CD4-positive, alpha-beta T cell treated with Interleukin-4 for 4 hours (primary cell): Measurements from ENCODE around the gene HACL1.
"Not testable (repeated sequence)": the region's sequence is repeated elsewhere in the genome, so short reads cannot be mapped to it uniquely, and the experiment has no call there.

ENCODE experiments used
- DNase-seq: peaks from one replicate; pipeline ENCODE4 v3.0.0-alpha.2; 2020

Gene HACL1

GRCh38 chr3:15578289-15578867, 23.0 kb downstream of the HACL1 start:
- DNase-seq, result no peak

- DNase-seq, result no peak
These were observed 24.9 kb downstream of the HACL1 start for GRCh38 chr3:15576475-15576874.

GRCh38 chr3:15575446-15575845, 25.9 kb downstream of the HACL1 start:
- DNase-seq, result no peak

GRCh38 chr3:15572138-15572537, 29.2 kb downstream of the HACL1 start:
- no peak for DNase-seq

GRCh38 chr3:15563190-15563589, 38.2 kb downstream of the HACL1 start:
- no peak for DNase-seq

- no peak for DNase-seq
These were observed 38.8 kb downstream of the HACL1 start for GRCh38 chr3:15562560-15562959.

- no peak for DNase-seq
These were observed 42.8 kb downstream of the HACL1 start for GRCh38 chr3:15558581-15558980.

GRCh38 chr3:15557511-15557946, 43.8 kb downstream of the HACL1 start:
- peak; percentile 83 for DNase-seq

GRCh38 chr3:15556512-15556911, 44.9 kb downstream of the HACL1 start:
- DNase-seq, result peak; percentile 22

GRCh38 chr3:15553749-15554148, 47.6 kb downstream of the HACL1 start:
- no peak for DNase-seq

GRCh38 chr3:15551902-15552301, 49.5 kb downstream of the HACL1 start:
- DNase-seq, result no peak

GRCh38 chr3:15549846-15550245, 51.5 kb downstream of the HACL1 start:
- DNase-seq, result no peak

- no peak for DNase-seq
These were observed 58.8 kb downstream of the HACL1 start for GRCh38 chr3:15542614-15543013.

- no peak for DNase-seq
These were observed 60.0 kb downstream of the HACL1 start for GRCh38 chr3:15541371-15541770.

GRCh38 chr3:15539066-15539465, 62.3 kb downstream of the HACL1 start:
- DNase-seq, result no peak

- DNase-seq, result no peak
These were observed 63.0 kb downstream of the HACL1 start for GRCh38 chr3:15538345-15538744.

- DNase-seq, result no peak
These were observed 64.5 kb downstream of the HACL1 start for GRCh38 chr3:15536856-15537255.

- DNase-seq, result peak; percentile 54
These were observed 65.6 kb downstream of the HACL1 start for GRCh38 chr3:15535732-15536131.

- not testable (repeated sequence) for DNase-seq
These were observed 68.8 kb downstream of the HACL1 start for GRCh38 chr3:15532614-15533013.

GRCh38 chr3:15531346-15531745, 70.0 kb downstream of the HACL1 start:
- DNase-seq, result no peak

- DNase-seq, result no peak
These were observed 72.4 kb downstream of the HACL1 start for GRCh38 chr3:15528854-15529537.

GRCh38 chr3:15527031-15527459, 74.3 kb downstream of the HACL1 start:
- no peak for DNase-seq

GRCh38 chr3:15525790-15526189, 75.6 kb downstream of the HACL1 start:
- no peak for DNase-seq

- DNase-seq, result no peak
These were observed 77.5 kb downstream of the HACL1 start for GRCh38 chr3:15523660-15524417.
